Measurements from ENCODE around the gene WNK2.

WNK2 gene

DNA sequence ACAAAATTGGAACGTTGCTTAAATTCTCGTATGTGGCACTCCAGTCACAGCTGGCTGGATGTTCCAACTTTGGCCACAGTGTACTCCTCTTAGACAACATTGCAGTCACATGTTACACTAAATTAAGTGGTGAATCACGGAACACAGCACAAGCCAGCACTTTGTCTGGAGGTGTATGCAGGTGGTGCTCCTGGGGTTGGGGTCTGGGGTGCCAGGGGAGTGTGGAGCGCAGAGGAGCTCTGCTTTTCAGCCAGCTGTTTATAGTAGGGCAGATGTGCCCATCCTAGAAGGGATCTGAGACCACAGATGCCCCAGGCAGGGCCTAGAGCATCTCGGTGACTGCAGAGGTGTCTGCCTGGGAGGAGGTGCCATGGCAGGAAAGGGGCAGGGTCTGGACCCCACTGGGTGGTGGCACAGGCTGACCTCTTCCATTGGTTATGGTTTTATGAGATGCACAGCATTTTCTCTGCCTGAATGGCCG lies 82.6 kb downstream of the WNK2 start:
- DNase-seq (ENCODE audit: low read depth in 2 of 2) = no peak

DNA sequence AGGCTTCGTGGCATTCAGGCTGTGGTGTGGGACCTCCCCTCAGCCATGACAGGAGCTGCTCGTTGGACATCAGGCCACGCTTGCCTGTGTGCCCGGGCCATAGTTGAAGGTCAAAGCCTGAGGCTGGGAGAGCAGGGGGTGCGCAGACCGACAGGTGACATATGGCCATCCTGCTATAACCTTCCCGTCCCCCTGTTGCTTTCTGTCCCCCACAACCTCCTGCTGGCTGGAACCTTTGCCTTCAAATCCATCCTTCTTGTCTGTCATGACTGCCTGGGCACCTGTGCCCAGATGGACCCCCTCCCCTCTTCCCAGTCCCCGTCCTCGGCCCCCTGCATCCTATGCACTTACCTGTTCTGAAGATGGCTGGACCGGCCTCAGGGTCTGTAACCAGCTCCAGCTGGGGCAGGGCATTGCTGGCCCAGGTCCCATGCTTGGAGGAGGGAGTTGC lies 83.2 kb downstream of the WNK2 start:
- no peak for DNase-seq (ENCODE audit: low read depth in 2 of 2)

GRCh38 chr9:93267681-93268505 lies 84.0 kb downstream of the WNK2 start:
- no peak for DNase-seq (ENCODE audit: low read depth in 2 of 2)

GRCh38 chr9:93268551-93269314 lies 84.8 kb downstream of the WNK2 start:
- DNase-seq (ENCODE audit: low read depth in 2 of 2) = peak; percentile 14 to 26

DNA sequence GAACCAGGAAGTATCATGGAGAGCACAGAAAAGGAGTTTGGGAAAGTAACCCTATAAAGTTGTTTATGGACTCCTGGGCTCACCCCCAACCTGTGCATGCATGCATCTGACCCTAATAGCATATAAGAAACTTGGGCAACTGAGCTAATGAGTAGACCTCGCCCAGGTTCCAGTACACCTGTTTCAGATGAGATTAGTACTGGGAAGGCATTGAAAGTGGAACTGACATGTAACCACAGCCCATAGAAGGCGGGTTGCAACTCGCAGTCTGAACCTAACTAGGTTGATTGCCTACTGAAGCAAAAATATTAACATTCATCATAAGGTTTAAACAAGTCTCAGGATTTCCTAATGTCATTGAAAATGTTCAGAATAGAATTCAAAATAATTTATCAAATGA lies 87.0 kb downstream of the WNK2 start:
- no peak for DNase-seq (ENCODE audit: low read depth in 2 of 2)

DNA sequence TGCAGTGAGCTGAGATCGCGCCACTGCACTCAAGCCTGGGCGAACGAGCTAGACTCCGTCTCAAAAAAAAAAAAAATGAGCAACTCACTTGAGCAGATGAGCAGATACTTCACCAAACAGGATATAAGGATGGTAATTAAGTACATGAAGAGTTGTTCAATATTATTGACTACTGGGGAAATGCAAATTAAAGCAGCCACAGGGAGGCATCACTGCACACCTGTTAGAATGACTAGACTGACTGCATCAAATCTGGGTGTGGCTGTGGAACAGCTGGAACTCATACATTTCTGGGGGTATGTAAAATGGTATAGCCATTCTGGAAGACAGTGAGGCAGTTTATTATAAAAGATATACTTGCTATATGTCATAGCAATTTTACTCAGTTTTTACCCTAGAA lies 93.0 kb downstream of the WNK2 start:
- DNase-seq (ENCODE audit: low read depth in 2 of 2) = no peak

- DNase-seq (ENCODE audit: low read depth in 2 of 2) = no peak
Observed at GRCh38 chr9:93278144-93278543, 94.2 kb downstream of the WNK2 start.

DNA sequence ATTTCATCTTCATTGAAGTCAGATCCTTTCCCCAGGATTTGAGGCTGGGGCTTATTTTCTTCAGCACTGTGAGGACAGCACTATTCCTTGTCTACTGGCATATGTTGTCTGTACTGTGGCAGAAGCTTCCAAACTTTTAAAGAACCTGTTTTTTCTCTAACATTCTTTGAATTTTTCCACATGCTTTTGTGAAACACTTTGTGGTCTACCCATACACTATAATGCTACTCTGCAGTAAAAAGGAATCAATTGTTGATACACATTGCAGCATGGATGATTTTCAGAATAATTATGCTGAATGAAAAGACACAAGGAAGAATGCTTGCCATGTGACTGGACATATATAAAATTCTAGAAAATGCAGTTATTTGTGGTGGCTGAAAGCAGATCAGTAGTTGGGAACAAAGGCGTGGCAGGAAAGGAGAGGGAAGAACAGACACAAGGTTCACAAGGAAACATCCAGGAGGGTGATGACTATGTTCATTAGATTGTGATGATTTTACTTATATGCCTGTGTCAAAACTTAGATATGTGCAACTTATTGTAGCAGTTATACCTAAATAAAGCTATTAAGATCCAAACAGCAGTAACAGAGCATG lies 96.8 kb downstream of the WNK2 start:
- DNase-seq (ENCODE audit: low read depth in 2 of 2) = no peak

DNA sequence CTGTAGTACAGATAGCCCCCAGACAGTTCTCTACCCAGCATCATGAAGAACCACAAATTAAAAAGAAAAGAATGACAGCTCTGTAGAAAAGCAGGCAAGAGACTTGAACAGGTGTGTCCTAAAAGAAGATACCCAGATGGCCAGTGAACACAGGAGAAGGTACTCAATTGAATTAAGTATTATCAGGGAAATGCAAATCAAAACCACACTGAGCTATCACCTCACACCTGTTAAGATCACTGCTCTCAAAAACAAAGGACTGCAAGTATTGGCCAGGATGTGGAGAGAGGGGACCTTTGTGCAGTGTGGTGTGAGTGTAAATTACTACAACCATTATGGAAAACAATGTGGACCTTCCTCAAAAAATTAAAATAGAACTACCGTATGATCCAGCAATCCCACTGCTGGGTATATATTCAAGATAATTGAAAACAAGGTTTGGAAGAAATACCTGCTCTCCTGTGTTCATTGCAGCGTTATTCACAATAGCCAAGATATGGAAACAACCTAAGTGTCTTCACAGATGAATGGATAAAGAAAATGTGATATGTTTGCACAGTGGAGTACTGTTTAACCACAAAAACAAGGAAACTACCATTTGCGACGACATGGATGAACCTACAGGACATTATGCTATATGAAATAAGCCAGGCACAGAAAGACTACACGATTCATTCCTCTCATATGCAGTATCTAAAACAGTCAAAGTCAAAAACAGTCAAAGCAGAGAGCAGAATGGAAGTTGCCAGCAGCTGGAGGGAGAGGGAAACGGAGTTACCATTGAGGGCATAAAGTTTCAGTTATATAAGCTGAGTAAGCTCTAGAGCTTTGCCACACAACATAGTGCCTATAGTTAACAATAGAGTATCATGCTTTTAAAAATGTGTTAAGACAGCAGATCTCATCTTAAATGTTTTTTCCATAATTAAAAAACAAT lies 102.6 kb downstream of the WNK2 start:
- DNase-seq (ENCODE audit: low read depth in 2 of 2) = no peak

DNA sequence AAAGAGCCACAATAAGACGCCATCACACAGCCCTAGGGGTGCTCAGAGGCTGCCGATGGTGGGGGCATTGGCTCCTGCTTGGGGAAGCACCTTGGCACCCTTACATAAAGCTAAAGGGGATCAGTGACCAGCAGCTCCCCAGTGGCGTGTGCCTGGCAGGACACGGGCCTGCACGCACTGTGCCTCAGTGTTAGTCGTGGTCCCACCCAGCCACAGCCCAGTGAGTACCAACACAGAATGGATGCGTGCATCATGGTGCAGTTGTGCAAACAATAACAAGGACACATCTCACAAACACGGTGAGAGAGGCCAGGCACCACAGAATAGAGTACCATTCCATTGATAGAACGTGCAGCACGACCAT lies 103.2 kb downstream of the WNK2 start:
- no peak for DNase-seq (ENCODE audit: low read depth in 2 of 2)

- no peak for DNase-seq (ENCODE audit: low read depth in 2 of 2)
Observed at GRCh38 chr9:93287593-93287992, 103.7 kb downstream of the WNK2 start.

DNA sequence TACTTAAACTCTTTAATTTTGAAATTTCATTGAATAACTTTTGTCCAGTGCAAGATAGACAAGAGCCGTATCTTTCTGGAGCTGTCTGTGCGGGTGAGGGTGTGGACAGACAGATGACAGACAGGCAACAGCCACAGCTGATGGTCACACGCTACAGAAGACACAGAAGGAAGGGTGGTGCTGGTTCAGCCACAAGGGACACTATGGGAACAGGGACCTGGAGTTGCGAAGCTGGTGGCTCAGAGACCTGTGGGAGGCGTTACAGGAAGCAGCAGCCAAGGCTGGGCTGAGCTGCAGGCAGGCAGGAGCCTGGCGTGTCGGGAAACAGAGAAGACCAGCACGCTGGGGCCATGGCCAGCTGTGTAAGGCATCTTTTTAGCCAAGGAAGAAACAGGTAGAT lies 104.4 kb downstream of the WNK2 start:
- no peak for DNase-seq (ENCODE audit: low read depth in 2 of 2)

- no peak for DNase-seq (ENCODE audit: low read depth in 2 of 2)
Observed at GRCh38 chr9:93288891-93289883, 105.2 kb downstream of the WNK2 start.

GRCh38 chr9:93290495-93291434 lies 106.8 kb downstream of the WNK2 start:
- DNase-seq (ENCODE audit: low read depth in 2 of 2) = no peak

DNA sequence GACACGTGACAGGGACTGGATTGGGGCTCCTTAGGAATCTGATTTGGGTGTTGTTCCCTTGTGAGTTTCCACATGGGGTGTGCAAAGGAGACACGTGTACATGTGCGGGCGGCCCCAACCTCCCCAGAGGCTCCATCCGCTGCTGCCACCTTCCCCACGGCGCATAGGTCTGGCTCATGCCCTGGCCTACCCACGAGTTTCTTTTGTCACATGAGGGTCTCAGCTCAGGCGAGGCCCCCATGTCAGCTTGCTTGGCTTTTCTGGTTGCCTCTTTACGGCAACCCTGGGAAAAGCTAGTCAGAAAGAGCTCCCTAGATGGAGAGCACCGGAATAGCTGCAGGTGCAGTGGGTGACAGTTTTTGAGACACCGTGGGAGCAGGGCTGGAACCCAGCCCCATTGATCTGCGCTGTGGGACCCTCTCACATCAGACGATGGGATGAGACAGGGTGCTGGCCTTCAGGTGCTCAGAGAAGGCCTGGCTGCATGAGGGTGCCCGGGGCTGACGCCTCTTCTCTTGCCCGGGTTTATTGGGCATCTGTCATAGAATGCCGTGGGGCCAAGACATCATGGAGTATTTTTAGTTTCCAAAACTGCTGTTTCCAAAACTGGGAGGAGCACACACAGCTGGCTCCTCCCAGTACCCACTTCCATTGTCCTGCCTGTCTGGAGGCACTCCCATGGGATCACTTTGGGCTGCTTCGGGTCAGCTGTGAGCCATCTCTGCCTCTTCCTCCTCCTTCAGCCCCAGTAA lies 107.8 kb downstream of the WNK2 start:
- DNase-seq (ENCODE audit: low read depth in 2 of 2) = no peak

GRCh38 chr9:93292288-93292615 lies 108.3 kb downstream of the WNK2 start:
- DNase-seq (ENCODE audit: low read depth in 2 of 2) = no peak

- DNase-seq (ENCODE audit: low read depth in 2 of 2) = no peak
Observed at GRCh38 chr9:93292664-93293328, 108.9 kb downstream of the WNK2 start.

- no peak for DNase-seq (ENCODE audit: low read depth in 2 of 2)
Observed at GRCh38 chr9:93294011-93294410, 110.1 kb downstream of the WNK2 start.

Data from stimulated activated CD4-positive, alpha-beta T cell treated with anti-CD3 and anti-CD28 coated beads, Interleukin-1b, Interleukin-23, amount 100 ng/mL, for 4 hours (primary cell).